ENCODE results near the gene TMPRSS9. TPM values are rescaled to one million over a fixed set of nuclear protein-coding genes. Genes with fewer than 3 reads are reported as not detected.
"Not testable (repeated sequence)": the region's sequence is repeated elsewhere in the genome, so short reads cannot be mapped to it uniquely, and the experiment has no call there.

Gene TMPRSS9
- total RNA-seq, 1 donor from 2014 or later = not detected

DNA sequence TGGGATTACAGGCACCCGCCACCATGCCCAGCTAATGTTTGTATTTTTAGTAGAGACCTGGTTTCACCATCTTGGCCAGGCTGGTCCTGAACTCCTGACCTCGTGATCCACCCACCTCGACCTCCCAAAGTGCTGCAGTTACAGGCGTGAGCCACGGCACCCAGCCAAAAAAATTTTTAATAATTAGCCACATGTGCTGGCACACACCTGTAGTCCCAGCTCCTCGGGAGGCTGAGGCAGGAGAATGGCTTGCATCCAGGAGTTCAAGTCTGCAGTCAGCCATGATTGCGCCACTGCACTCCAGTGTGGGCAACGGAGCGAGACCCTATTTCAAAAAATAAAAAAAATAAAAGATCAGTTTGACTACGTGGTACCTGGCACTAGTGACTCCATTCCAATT, 98.7 kb downstream of the TMPRSS9 start:
- DNase-seq (ENCODE audit: low read depth in 2 of 2) = not testable (repeated sequence)

DNA sequence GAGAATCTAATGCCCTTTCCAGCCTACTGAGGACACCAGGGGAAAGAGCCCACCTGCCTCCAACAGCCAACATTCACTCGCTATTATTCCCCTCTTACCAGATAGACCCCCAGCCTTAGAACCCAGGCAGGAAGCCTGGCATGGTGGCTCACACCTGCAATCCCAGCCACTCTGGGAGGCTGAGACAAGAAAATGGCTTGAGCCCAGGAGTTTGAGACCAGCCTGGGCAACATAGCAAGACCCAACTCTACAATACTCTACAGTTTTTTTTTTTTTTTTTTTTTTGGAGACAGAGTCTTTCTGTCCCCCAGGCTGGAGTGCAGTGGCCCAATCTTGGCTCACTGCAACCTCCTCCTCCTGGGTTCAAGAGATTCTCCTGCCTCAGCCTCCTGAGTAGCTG, 100.2 kb downstream of the TMPRSS9 start:
- no peak for DNase-seq (ENCODE audit: low read depth in 2 of 2)

DNA sequence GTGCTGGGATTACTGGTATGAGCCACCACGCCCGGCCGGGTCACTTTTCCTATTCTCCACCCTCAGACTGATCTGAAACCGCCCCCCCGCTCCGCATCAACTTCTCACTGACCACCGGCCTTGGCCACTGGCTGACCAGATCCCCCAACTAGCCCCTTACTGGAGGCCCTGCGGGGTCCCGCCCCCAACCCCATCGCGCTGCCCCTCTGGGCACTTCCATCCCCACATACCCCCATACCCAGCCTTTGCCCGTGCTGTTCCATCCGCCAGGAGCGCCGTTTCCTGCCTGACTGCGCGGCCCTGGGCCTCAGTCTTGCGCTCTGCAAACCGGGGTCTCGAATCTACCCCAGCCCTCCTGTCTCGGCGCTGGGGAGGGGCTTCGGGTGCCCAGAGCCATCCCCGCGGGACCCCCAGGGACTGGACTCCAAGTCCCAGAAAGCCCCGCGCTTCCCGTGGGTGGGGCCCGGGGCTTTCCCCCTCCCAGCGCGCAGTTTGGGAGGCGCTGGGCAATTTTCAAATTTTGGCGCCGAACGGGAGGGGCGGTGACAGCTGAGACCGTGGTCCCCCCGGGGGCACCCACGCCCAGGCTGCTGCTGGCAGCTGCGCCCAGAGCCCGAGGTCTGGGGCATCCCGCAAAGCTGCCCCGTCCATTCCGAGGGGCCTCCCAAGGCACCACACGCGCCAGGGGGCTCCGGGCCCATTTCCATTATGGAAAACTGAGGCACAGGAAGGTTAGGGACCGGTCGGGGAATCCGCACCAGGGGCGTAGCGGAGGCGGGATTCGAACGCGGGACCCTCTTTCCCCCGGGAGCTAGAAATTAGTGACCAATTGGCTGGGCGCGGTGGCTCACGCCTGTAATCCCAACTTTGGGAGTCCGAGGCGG, 101.9 kb downstream of the TMPRSS9 start:
- peak in 1 of 2 donors; percentile 74 for DNase-seq (ENCODE audit: low read depth in 2 of 2)

DNA sequence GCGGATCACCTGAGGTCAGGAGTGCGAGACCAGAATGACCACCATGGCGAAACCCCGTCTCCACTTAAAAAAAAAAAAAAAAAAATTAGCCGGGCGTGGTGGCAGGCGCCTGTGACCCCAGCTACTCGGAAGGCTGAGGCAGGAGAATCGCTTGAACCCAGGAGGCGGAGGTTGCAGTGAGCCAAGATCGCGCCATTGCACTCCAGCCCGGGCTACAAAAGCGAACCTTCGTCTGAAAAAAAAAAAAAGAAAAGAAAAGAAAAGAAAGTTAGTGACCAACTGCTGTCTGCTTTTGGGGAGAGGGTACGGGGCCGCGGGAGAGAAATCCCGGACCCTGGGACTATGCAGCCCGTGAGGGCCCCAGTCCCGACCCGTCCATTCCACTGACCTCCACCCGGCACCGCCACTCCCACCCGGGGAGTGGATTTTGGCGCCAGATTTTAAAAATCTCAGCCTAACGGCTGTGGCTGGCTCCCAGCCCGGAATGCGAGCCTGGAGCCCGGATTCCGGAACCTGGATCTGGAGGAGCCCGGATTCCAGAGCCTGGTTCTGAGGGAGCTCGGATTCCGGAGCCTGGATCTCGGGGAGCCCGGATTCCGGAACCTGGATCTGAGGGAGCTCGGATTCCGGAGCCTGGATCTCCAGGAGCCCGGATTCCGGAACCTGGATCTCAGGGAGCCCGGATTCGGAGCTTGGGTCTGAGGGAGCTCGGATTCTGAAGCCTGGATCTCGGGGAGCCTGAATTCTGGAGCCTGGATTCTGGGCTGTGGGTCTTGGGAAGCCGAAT, 102.8 kb downstream of the TMPRSS9 start:
- peak; percentile 91 to 93 for DNase-seq (ENCODE audit: low read depth in 2 of 2)

DNA sequence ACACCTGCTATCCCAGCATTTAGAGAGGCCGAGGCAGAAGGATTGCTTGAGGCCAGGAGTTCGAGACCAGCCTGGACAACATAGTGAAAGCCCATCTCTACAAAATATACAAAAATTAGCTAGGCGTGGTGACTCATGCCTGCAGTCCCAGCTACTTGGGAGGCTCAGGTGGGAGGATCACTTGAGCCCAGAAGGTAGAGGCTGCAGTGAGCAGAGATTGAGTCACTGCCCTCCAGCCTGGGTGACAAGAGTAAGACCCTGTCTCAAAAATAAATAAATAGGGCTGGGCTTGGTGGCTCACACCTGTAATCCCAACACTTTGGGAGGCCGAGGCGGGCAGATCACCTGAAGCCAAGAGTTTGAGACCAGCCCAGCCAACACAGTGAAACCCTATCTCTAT, 103.6 kb downstream of the TMPRSS9 start:
- not testable (repeated sequence) for DNase-seq (ENCODE audit: low read depth in 2 of 2)

DNA sequence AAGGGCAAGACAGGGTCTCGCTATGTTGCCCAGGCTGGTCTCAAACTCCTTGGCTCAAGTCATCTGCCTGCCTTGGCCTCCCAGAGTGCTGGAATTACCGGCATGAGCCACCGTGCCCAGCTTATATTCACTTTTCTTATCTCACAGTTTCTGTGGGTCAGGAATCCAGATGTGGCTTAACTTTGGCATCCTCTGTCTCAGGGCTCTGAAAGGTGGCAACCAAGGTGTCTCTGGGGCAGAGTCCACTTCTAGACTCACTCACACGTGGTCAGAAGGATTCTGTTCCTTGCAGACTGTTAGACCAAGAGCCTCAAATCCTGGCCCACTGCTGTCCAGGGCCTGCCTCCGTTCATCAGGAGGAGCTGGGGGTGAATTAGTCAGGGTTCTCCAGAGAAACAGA, 104.3 kb downstream of the TMPRSS9 start:
- no peak for DNase-seq (ENCODE audit: low read depth in 2 of 2)

DNA sequence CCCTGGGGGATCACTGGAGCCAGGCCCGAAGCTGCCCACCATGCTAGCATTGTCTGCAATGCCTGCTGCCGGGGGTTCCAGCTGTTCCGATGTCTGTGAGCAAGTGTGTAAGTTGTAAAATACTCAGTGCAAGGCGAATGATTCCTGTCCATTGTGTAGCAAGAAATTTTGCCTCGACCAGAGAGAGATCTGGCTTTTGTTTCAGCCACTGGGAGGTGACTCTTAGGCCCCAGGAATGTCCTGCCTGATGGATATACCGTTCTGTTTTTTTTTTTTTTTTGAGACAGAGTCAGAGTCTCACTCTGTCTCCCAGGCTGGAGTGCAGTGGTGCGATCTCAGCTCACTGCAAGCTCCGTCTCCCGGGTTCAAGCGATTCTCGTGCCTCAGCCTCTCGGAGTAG, 108.5 kb downstream of the TMPRSS9 start:
- DNase-seq (ENCODE audit: low read depth in 2 of 2) = no peak

DNA sequence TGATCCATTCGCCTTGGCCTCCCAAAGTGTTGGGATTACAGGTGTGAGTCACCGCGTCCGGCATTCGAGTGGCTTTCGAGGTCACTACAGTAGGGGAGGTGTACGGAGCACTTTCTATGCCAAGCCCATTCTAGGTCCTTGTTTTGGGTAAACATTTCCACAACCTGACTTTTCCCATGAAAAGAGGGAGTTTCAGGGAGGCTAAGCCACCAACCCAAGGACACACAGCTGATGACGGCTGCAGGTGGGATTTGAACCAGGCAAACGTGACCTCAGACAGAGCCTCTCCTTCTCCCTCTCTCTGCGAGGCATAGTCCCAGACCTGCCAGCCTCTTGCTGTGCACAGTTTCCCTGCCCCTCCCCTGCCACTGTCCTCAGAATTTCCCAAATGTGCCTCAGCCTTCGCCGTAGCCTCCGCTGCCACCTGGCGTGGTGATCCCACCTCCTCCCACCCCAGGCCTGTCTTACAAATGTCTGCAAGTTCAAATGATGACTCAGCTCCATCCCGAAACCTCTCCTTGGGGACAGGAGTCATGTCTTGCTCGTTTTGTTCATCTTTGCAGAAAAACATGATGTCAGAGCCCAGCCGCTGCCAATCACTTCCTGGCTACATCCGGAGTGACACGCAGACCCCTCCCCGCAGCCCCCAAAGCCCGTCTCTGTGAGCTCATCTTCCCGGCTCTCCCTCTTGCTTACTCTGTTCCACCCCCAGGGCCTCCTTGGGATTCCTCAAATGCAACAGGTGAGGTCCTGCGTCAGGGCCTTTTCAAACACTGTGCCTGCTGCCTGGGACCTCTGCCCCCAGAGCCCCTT, 109.2 kb downstream of the TMPRSS9 start:
- peak in 1 of 2 donors; percentile 70 for DNase-seq (ENCODE audit: low read depth in 2 of 2)

DNA sequence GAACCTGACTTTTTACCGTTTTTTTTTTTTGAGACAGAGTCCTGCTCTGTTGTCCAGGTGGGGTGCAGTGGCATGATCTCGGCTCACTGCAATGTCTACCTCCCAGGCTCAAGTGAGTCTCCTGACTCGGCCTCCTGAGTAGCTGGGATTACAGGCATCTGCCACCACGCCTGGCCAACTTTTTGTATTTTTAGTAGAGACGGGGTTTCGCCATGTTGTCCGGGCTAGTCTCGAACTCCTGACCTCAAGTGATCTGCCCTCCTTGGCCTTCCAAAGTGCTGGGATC, 109.8 kb downstream of the TMPRSS9 start:
- not testable (repeated sequence) for DNase-seq (ENCODE audit: low read depth in 2 of 2)

DNA sequence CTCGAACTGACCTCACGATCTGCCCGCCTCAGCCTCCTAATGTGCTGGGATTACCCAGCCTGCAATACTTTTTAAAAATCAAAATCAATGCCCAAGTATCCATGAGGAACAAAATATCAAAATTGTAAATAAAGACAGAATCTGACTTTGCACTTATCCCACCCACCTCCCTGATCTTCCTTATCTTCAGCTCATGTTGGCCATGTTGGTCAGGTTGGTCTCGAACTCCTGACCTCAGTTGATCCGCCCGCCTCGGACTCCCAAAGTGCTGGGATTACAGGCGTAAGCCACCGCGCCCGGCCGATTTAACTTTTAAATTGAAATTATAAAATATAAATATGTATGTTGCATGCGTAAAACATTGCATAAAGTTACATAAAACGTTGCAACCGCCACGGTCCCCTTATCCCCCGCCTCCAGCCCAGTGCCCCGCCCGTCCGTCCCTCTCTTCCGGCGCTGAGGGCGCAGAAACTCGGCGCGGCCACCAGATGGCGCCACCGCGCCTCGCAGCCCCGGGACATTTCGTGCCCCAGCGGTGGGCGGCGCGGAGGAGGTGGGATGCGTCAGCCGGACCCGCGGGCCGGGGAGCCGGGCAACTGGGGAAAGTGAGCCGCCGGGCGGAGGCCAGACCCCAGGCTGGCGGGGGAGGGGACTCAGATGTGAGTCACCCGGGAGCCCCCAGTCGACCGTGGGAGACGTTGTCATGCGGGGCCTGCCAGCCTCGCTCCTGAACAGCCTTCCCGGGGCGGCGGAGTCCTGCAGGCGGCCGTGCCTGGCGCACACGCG, 114.4 kb downstream of the TMPRSS9 start:
- DNase-seq (ENCODE audit: low read depth in 2 of 2) = peak in 1 of 2 donors; percentile 92

DNA sequence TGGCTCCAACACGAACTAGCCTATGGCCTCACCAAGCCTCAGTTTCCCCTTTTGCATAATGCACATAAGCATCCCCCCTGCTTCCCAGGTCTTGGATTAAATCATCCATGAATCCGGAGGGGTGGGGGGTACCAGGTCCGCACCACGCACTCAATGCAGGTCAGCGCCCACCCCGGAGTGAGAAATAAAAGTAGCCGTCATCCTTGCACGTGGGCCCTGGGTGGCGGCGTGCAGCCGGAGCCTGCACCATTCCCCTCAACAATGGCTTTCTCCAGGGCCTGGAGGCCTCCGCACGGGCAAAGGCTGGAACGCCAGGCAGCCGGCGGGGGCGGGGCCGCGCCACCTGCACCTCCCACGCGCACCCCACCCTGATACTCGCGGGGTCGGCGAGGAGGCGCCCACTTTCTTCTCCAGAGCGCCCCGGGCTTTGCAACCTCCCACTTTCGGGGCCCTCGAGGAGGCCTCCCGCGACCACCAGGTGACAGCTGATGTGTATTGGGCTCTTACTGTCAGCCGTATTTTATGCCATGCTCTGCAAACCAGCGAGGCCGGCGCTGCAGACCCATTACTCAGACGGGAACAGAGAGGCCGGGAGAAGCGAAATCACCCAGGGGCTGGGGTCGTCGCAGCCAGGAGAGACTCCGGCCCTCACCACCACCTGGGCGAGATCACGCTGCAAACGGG, 115.1 kb downstream of the TMPRSS9 start:
- peak in 1 of 2 donors; percentile 63 for DNase-seq (ENCODE audit: low read depth in 2 of 2)

Other genes with a start within 250 kb of the TMPRSS9 start
- gene AP3D1, start 208.7 kb upstream of the TMPRSS9 start, total RNA-seq = 57.6 and 85.2 TPM in 2 replicates
- 2.7 and 4.9 TPM in 2 replicates for gene DOT1L, start 196.3 kb upstream of the TMPRSS9 start, total RNA-seq
- gene PLEKHJ1, start 123.9 kb upstream of the TMPRSS9 start, total RNA-seq = 61.6 and 72.7 TPM in 2 replicates
- 44.7 and 57.9 TPM in 2 replicates for gene SF3A2, start 123.4 kb upstream of the TMPRSS9 start, total RNA-seq
- gene AMH, start 110.9 kb upstream of the TMPRSS9 start, total RNA-seq = 0.64 and 1.8 TPM in 2 replicates
- gene JSRP1, start 103.8 kb upstream of the TMPRSS9 start, total RNA-seq = not detected in 2 replicates
- 0.13 and 0.51 TPM in 2 replicates for gene PEAK3, start 78.1 kb upstream of the TMPRSS9 start, total RNA-seq
- gene LINGO3, start 52.1 kb upstream of the TMPRSS9 start, total RNA-seq = not detected in 2 replicates
- 90.9 and 94.4 TPM in 2 replicates for gene LSM7, start 31.7 kb upstream of the TMPRSS9 start, total RNA-seq
- 13.9 and 25.8 TPM in 2 replicates for gene SPPL2B, start 31.6 kb upstream of the TMPRSS9 start, total RNA-seq
- gene TIMM13, start 67.3 kb downstream of the TMPRSS9 start, total RNA-seq = 50.4 and 54.4 TPM in 2 replicates
- gene LMNB2, start 96.7 kb downstream of the TMPRSS9 start, total RNA-seq = 52.6 and 87.3 TPM in 2 replicates
- 42.0 and 107 TPM in 2 replicates for gene GADD45B, start 115.9 kb downstream of the TMPRSS9 start, total RNA-seq